ENCODE data around the gene MYO7A. TPM values are rescaled to one million over a fixed set of nuclear protein-coding genes. Genes with fewer than 3 reads are reported as not detected.

The MYO7A gene
- total RNA-seq, 1 experiment from 2014 or later, result 2.5 TPM

GRCh38 chr11:77191823-77192495 is 63.9 kb downstream of the MYO7A start (continued):
- TF ChIP-seq MLX (CRISPR knock-in tag; IDR thresholded peaks at IDR 0.05), result no peak
- TF ChIP-seq MAX (CRISPR knock-in tag; IDR thresholded peaks at IDR 0.05), result peak; percentile 96
- no peak for TF ChIP-seq AR (CRISPR knock-in tag; IDR thresholded peaks at IDR 0.05)
- TF ChIP-seq CTCF (IDR thresholded peaks at IDR 0.05), result peak; percentile 69
- TF ChIP-seq ZNF263 (CRISPR knock-in tag; IDR thresholded peaks at IDR 0.05; ENCODE audit: low read depth), result no peak; the same call in 1 of the 2 replicates
- TF ChIP-seq FOXP4 (CRISPR knock-in tag; IDR thresholded peaks at IDR 0.05), result no peak
- TF ChIP-seq NFE2L1 (CRISPR knock-in tag; IDR thresholded peaks at IDR 0.05), result peak; percentile 68; the same call in 1 of the 2 replicates
- TF ChIP-seq GABPB1 (CRISPR knock-in tag; IDR thresholded peaks at IDR 0.05), result no peak
- 0 out of 2 replicates have a peak, but pooled peaks have one; percentile 4 for TF ChIP-seq ZSCAN18 (CRISPR knock-in tag; IDR thresholded peaks at IDR 0.05)
- peak; percentile 57; the same call in 1 of the 2 replicates for TF ChIP-seq SP1 (CRISPR knock-in tag; conservative IDR thresholded peaks at IDR 0.05)
- TF ChIP-seq ZBTB21 (CRISPR knock-in tag; IDR thresholded peaks at IDR 0.05; ENCODE audit: borderline replicate concordance), result peak; percentile 77; the same call in 1 of the 2 replicates
- TF ChIP-seq ZNF423 (CRISPR knock-in tag; IDR thresholded peaks at IDR 0.05), result peak; percentile 61; the same call in 1 of the 2 replicates
- 0 out of 2 replicates have a peak, but pooled peaks have one; percentile 48 for TF ChIP-seq SMAD3 (CRISPR knock-in tag; IDR thresholded peaks at IDR 0.05; ENCODE audit: borderline replicate concordance)
- TF ChIP-seq TEAD1 (CRISPR knock-in tag; IDR thresholded peaks at IDR 0.05), result peak; percentile 51; the same call in 1 of the 2 replicates
- TF ChIP-seq FOXP1 (CRISPR knock-in tag; IDR thresholded peaks at IDR 0.05; ENCODE audit: borderline replicate concordance), result 0 out of 2 replicates have a peak, but pooled peaks have one; percentile 44
- no peak for TF ChIP-seq E2F4 (CRISPR knock-in tag; IDR thresholded peaks at IDR 0.05; ENCODE audit: borderline replicate concordance, low read depth)
- no peak for TF ChIP-seq ZMAT4 (CRISPR knock-in tag; IDR thresholded peaks at IDR 0.05)
